Head of caudate nucleus (tissue), 42 donors: ENCODE data around the gene BEST2.

Source experiments
- DNase-seq, 42 donors: peaks; one replicate each; pipeline versions ENCODE4 v3.0.0 to v3.0.0-alpha.2; 2020 to 2021; ENCODE audit warnings: mixed read lengths in 7 of 42
- intact Hi-C: fragments of 100-400 bp; cut with DNase I; formaldehyde crosslinking; loops from one replicate; pipeline ENCODE4 v1.15.0; 2022

The BEST2 gene

DNA sequence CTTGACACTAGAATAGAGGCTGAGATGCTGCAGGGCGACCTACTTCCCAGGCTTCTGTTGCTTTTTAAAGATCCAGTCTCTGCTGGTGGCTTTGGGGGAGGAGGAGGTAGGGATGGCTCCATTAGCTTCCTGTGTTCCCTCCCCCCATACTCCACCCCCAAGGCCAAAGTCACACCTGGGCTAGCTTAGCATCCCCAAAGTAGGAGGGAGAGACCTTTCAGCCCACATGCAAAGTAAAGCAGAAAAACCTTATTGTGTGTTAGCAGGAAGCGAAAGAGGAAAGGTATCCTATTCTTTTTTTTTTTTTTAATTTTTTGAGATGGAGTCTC, 24.6 kb upstream of the BEST2 start:
- intact Hi-C loops = no loop called here
- no peak for DNase-seq

DNA sequence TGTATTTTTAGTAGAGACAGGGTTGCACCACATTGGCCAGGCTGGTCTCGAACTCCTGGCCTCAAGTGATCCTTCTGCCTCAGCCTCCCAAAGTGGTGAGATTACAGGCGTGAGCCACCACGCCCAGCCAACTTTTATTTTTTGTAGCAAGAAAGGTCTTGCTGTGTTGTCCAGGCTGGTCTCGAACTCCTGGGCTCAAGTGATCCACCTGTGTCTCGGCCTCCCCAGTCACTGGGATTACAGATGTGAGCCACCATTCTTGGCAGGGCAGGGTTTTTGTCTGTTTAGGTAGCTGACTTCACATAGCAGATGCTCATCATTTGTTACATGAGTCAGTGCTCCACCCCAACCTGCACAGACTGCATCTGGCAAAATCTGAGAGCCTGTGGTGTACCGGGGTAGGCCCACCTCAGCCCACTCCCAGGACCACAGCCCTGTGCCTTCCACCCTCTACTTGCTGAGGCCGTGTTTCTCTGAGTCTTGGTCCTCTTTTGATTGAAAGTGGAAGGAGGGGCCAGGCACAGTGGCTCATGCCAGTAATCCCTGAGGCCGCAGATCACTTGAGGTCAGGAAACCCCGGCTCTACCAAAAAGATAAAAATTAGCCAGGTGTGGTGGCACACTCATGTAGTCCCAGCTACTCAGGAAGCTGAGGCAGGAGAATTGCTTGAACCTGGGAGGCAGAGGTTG, 23.7 kb upstream of the BEST2 start:
- intact Hi-C loops = no loop called here
- DNase-seq = no peak

DNA sequence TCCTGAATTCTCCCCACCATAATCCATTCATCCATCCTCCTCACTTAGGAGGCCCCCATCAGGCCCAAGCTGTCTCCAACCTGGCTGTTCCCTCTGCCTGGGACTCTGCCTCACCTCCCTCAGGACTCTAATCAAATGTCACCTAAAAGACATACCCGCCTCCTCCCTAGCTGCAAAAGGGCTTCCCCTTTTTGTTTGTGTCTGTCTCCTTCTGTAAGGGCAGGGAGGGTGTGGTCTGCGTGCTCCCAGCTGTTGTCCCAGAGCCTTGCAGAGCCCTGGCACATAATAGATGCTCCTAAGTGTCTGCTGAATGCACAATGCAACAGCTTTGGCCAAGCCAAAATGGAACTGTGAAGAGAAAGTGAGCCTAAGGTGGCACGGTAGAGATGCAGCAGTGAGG, 21.5 kb upstream of the BEST2 start:
- DNase-seq = no peak
- intact Hi-C loops = no loop called here

DNA sequence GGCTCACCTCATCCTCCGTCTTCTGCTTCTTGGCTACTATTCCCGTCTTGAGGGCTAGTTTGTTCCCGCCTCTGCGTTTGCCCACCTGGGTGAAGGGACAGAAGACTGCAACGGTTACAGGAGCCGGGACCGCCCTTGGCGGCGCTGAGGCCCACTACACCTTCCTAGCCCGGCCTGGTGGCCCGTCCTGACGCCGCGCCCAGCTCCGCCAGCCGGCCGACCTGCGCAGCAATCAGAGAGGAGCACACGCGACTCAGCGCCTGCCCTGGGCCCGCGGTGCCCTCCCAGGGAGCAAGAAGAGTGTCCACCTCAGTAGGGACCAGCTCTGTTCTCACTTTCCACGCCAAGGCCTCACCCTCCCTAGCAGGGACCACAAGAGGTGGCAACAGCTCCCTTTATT, 20.3 kb upstream of the BEST2 start:
- intact Hi-C loops = no loop called here
- no peak for DNase-seq

DNA sequence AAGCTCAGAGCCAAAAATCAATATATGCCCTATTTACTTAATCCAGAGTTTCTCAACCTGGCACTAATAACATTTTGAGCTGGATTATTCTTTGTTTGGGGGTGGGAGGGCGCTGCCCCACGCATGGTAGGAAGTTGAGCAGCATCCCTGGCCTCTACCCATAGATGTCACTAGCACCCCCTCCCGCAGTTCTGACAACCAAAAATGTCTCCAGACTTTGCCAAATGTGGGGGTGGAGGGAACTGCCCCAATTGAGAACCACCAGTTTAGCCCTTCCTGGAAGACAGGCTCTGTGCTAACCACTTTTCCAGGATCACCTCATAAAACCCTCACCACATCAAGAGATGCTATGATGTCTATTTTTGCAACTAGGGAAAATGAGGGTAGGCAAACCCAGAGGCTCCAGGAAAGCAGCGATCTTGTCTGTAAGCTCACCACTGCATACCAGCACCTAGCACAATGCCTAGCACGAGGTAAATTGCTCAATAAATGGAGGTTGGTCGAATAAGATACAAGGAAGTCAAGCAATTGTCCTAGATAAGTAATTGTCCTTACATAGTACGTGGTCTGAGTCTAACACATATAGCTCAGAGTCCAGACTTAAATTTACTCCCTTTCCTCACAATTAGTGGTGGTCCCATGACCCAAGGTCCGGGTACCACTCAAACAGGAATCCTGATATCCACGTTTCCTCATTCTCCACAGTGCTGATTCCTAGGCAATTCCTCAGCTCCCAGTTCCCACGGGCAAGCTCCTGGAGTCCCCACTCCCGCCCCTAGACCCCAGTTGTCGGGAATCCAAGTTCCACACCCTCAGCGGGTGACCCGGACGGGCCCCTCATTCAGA, 18.0 kb upstream of the BEST2 start:
- intact Hi-C loops = loop anchor here (1.0 kb wide), 1 partner anchor 10 kb away; the partner anchor contains the start of gene TNPO2
- DNase-seq = peak in 18 of 42 donors; percentile 15 to 63 (median 37)

DNA sequence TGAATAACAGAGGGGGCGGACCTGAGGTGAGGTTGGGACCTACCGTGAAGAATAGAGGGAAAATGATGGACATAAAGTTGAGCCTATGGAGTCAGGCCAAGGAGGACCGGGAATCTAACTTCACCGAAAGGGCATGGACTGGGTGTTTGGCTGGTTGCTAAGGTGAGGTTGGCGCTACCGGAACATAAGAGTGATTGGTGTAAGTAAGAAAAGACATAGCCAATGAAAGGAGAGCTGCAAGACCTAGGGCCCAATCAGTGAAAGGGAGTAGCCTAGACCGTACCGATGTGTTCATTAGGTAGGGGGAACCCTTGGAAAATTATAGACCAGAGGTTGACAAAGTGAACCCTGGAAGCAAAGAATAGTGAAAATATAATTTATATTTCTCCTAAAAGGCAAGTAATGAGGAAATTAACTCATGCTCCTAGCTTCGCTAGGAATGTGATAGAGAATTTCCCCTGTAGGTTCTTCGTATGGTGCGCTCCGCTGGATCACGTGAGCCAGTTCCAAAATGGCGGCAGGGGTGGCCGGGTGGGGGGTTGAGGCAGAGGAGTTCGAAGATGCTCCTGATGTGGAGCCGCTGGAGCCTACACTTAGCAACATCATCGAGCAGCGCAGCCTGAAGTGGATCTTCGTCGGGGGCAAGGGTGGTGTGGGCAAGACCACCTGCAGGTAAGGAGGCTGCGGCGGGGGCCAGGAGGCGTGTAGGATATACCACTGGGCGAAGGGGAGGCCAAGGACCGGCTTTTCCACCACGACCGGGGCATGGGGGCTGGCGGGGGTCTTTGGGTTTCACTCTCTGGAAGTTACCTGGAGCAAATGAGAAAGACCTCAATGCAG, 14.4 kb upstream of the BEST2 start, which contains the start of gene GET3:
GET3 (plus strand) TSS at position 503 of the 840 bp plus-strand sequence; CDS start at position 512, 9 bp downstream.
- DNase-seq = peak; percentile 74 to 98 (median 92)
- intact Hi-C loops = no loop called here

DNA sequence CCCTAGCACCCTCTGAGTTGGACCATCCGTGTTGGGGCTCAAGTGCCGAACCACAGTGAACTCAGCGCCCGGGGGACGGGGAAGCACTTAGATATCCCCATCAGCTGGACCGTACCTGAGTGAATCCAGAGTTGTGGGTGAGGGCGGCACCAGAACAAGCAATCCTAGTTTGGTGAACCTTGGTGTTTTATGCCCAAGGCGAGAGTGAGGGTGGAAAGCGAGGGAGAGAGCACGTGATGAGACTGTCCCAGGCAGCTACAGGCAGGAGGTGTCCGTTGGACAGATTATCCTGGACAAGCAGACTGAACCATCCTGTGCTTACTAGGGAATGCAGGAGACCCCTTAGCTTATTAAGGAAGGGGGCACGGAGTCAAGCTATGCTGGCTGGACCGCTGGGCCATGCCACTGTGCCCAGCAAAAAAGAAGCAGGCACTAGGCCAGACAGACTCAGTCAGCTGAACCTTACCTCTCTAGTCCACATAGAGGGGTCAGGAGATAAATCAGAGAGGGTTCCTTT, 13.7 kb upstream of the BEST2 start:
- intact Hi-C loops = no loop called here
- no peak for DNase-seq

DNA sequence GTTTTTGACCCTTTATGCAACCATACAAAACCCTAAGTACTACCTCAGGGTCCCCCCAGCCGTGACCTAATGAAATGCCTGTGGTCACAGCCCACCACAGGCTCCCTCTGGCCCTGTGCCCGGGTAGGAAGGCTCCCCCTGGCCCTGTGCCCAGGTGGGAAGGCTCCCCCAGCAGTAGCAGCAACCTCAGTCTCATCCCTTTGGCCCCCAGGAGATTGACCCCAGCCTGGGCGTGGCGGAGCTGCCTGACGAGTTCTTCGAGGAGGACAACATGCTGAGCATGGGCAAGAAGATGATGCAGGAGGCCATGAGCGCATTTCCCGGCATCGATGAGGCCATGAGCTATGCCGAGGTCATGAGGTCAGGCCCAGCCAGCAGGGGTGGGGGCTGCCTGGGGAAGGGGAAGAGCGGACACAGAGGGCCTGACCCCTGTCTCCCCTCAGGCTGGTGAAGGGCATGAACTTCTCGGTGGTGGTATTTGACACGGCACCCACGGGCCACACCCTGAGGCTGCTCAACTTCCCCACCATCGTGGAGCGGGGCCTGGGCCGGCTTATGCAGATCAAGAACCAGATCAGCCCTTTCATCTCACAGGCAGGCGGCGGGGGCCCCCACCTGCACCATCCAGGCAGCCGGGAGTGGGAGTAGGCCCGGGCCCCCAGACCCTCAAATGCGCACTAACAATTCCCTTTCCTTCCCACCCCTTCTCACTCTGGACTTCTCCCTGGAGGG, 6.3 kb upstream of the BEST2 start:
- no peak for DNase-seq
- intact Hi-C loops = no loop called here

DNA sequence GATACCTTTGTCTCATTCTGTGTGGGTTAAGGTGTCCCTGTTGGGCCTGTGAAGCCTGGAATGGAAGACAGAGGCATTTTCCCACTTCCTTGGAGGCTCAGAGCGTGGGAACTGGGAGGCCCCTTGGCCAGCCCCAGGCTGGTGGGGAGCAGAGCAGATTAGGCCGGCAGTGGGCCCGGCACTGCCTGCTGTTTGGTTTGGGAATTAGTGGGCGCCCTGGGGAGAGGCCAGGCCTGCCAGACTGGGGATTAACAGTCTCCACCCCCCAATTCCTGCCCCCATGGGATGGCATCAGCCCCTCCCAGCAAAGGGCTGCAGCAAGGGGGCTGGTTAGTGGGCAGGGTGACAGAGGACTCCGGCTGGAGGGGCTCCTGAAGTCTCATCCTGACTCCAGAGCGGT, 3.1 kb upstream of the BEST2 start:
- intact Hi-C loops = no loop called here
- DNase-seq = no peak

DNA sequence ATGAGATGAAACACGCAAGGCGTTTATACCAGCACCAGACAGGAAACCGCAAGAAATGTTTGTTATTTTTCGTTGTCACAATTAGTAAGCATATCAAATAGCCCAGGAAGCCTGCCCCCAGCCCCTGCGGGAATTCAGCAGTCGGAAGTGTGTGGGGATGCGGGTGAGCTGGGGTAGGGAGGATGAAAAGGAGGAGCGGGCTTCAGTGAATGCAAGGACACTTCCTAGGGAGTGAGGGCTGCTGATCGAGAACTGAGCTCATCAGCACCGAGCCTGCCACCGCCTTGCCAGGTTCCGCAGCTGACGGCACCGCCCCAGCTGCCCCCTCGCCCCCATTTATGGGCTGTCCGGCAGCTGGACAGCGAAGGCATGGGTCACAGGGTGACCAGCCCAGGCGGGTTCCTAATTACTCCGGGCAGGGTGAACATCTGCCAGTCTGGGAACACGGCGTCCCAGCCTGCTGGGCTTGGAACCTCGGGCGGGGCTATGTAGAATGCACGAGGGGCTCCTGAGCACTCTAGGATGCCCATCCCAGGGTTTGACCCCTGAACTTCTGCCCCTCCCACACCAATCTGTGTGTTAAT, 1.6 kb upstream of the BEST2 start:
- intact Hi-C loops = no loop called here
- no peak for DNase-seq

DNA sequence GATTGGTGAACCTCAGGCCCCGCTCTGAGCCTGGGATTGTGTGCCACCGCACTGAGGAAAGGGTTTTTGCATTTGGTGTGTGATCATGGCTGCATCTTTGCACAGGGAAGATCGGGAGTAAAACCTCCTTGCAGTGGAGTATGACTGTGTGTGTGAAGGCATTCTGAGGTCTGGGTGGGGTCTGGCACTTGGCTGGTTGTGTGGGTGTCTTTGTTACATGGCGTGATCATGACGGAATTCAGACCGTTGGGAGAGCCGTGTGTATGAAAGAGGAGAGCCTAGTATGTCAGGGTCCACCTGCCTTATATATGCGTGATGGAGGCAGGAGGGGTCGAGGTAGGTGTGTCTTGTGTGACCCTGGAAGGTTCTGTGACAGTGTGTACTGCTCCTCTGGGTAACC, 740 bp upstream of the BEST2 start:
- intact Hi-C loops = no loop called here
- no peak for DNase-seq

DNA sequence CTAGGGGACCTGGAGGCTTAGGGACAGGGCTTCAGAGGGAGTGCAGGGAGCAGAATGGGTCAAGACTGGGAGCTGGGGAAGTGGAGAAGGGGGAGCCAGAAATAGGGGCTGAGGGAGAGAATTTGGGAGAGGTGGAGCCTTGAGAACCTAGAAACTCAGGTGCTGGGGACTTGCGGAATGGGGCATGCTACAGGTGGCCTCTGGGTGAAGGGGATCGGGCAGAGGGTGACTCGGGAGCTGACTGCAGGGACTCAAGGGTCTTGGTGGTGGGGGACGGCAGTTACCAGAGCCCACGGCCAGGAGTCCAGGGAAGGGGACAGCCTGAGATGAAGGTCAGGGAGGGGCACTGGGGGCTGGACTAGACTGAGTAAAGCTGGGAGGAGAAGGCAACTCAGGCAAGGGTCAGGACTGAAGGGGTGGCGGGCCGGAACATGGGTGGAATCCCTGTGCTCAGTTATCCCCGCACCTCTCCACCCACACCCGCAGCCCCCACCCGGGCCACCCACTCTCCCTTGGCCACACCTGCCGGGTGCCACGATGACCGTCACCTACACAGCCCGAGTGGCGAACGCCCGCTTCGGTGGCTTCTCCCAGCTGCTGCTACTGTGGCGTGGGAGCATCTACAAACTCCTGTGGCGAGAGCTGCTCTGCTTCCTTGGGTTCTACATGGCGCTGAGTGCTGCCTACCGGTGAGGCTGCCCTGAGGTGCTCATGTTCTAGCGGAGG, 628 bp downstream of the BEST2 start:
- no peak for DNase-seq
- intact Hi-C loops = no loop called here

DNA sequence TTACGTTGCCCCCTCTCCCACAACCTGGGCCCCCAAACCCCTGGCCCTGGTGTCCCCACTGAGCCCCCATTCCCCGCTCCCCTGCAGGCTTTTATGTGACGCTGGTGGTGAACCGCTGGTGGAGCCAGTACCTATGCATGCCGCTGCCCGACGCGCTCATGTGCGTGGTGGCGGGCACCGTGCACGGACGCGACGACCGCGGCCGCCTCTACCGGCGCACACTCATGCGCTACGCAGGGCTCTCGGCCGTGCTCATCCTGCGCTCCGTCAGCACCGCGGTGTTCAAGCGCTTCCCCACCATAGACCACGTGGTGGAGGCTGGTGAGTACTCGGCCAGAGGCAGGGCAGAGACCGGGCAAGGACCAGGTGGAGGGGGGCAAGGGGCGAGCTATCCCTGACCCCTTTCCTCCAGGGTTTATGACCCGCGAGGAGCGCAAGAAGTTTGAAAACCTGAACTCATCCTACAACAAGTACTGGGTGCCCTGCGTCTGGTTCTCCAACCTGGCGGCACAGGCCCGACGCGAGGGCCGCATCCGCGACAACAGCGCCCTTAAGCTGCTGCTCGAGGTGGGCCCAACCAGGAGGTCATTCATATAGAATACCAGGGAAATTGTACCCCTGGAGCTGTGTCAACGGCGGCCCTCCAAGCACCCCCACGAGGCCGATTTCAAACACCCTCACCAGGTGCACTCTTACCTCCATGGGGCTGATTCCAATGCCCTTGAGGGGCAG, 3.0 kb downstream of the BEST2 start:
- intact Hi-C loops = no loop called here
- DNase-seq = no peak

DNA sequence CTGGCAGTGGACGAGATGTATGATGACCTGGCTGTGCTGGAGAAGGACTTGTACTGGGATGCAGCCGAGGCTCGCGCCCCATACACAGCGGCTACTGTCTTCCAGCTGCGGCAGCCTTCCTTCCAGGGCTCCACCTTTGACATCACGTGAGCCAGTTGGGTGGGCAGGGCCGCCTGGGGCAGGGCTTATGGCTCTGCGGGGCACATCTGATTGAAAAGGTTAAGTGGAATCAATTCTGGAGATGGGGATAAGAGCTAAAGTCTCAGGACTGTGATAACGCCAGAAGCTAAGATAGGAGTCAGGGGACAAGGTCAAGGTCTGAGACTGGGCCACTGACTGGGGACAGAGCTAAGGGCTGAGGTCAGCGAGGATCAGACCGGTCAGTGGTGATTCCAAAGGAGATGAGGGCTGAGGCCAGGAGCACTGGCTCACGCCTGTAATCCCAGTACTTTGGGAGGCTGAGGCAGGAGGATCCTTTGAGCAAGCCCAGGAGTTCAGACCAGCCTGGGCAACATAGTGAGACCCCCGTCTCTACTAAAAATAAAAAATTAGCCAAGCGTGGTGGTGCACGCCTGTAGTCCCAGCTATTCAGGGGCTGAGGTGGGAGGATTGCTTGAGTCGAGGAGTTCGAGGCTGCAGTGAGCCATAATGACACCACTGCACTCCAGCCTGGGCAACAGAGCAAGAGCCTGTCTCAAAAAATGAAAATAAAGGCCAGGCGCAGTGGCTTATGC, 4.7 kb downstream of the BEST2 start:
- no peak for DNase-seq
- intact Hi-C loops = no loop called here

DNA sequence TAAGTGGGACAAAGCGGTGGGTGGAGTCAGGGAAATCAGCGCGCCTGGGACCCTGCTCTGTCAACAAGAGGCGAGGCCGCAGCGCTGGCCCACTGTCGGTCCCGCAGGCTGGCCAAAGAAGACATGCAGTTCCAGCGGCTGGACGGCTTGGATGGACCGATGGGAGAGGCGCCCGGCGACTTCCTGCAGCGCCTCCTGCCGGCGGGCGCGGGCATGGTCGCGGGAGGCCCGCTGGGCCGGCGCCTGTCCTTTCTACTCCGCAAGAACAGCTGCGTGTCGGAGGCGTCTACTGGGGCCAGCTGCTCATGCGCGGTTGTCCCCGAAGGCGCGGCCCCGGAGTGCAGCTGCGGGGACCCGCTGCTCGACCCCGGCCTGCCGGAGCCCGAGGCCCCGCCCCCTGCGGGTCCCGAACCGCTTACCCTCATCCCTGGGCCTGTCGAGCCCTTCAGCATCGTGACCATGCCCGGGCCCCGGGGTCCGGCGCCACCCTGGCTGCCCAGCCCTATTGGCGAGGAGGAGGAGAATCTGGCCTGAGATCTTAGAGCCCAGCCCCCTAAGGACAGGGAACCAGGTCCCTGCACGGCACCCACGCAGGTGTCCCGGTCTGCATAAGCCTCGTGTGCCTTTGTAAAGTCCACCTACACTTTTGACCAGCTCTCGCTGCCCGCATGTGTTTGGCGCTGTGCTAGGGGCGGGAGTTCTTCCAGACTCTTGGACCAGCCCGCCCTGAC, 6.1 kb downstream of the BEST2 start:
- peak; percentile 29 to 84 (median 64) for DNase-seq
- intact Hi-C loops = no loop called here

DNA sequence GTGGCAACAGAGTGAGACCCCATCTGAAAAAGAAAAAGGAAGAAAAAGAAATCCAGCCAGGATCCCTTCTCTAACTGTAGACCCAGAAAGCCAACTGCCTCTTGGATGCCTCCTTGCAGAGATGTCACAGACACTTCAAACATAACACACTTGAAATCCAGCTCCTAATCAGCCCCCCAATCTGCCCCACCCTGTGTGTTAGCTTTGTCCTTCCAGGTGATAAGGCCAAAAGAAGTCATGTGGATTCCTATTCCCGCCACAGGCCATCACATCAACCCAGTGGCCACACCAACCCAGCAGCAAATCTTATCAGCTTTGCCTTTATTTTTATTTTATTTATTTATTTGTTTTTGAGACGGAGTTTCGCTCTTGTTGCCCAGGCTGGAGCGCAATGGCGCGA, 8.1 kb downstream of the BEST2 start:
- intact Hi-C loops = loop anchor here (5.0 kb wide), 1 partner anchor 38 kb away; no protein-coding TSS in a partner anchor
- DNase-seq = no peak
